HT-29 (cell line): ENCODE measurements around the gene EPB41L5. TPM values are rescaled to one million over a fixed set of nuclear protein-coding genes. Genes with fewer than 3 reads are reported as not detected.

Experiments used
- DNase-seq: peaks from one replicate; pipeline ENCODE4 v3.0.0-alpha.2; 2015; ENCODE audit warnings: low spot score
- small RNA-seq: library from RNA; depleted of rRNA; stranded (forward); fragments of <200 nt; gene quantifications from one replicate; pipeline ENCODE3, GENCODE V24; 2014
- total RNA-seq: library from RNA; depleted of rRNA; stranded (reverse); fragments of >200 nt; shearing (Covaris generic); gene quantifications from 2 replicates; pipeline ENCODE4 v1.2.3, GENCODE V29; 2014; rRNA removed

Gene EPB41L5
- total RNA-seq, 1 experiment from 2014 or later: 12.5 TPM

DNA sequence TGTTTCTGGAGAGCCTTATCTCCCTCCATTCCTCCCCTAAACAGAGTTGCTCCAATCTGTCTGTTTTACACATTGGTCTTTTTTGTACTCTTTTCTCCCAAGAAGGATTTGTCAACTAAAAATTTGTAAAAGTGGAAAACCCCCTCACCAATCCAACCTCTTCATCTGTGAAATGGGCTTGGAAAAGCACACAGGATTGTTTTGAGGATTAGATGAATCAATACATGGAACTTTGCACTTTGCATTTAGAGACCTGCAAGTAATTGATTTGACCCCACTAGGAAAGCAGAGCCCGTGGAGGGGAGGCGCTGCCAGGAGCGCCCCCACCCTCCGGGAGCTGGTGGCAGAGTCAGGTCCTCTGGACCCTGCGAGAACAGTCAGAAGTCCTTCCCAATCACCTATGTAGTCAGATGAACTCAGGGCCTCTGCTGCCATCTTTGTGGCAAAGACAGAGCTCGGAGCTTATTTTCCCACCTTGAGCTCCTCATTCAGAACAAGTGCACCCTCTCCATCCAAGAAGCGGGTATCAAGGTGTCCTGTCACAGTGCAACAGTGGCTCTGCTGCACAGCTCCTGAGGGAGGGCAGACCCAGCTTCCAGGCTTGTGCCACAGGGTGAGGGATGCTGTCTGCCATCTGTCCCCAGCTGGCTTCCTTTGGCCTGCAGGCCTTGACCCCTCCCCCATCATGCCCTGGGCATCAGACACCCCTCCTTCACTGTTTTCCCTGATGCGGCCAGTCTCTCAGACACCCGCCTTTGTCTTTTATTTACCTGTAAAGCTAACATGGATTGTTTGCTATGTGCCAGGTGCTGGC, 212.1 kb downstream of the EPB41L5 start:
- DNase-seq: no peak

DNA sequence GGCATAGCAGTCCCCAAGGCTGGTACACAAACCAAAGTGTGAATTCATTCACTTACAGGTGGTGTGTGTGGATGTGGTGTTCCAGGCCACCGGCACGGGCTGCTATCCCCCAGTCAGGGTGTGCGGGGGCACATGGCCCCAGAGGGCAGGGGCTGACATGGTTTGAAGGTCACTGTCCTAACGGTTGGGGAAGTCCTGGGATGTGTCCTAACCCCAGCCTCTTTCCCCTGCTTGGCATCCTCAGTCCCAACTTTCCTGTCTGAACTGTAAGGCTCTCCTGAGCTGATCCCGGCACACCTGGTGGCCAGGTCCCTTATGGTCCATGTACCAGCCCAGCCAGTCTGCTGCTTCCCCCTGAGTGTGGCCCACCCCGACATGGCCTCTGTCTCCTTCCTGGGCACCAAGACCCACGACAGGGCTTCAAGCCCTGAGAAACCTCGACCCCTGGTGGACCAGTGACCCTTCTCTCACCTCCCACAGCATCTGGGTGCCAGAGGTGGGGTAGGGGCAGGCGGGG, 212.7 kb downstream of the EPB41L5 start:
- DNase-seq: no peak

- DNase-seq: no peak
These were observed 213.4 kb downstream of the EPB41L5 start for GRCh38 chr2:120226316-120226715.

GRCh38 chr2:120227111-120227991, 214.5 kb downstream of the EPB41L5 start:
- no peak for DNase-seq

- DNase-seq: peak; percentile 39
These were observed 215.6 kb downstream of the EPB41L5 start for GRCh38 chr2:120228503-120228902.

Small RNA genes lying within 50 kb of the gene (small RNA-seq; reads per million reads assigned to genes)
- gene MTND4LP14 (not detected), gene RF00019 (not detected)

Other genes starting within 250 kb of the EPB41L5 start
- 63.3 and 65.3 TPM in 2 replicates for gene TMEM185B, start 210.3 kb downstream of the EPB41L5 start, total RNA-seq
- gene RALB, start 239.8 kb downstream of the EPB41L5 start, total RNA-seq: 43.7 and 60.8 TPM in 2 replicates